Upper lobe of left lung (tissue), 6 donors: ENCODE data around the gene MAFF. TPM values are rescaled to one million over a fixed set of nuclear protein-coding genes. Genes with fewer than 3 reads are reported as not detected.

Experiments
- ATAC-seq, 2 donors: fragments of 200-7000 bp; cut with Tn5 transposase; one replicate each; pipeline ENCODE4 v1.9.1; 2022; ENCODE audit warnings: mild to moderate bottlenecking in 2 of 2, moderate library complexity in 2 of 2; ENCODE audit not compliant: low FRiP score in 2 of 2
- DNase-seq, 2 donors: peaks; one replicate each; pipeline ENCODE4 v3.0.0-alpha.2; 2019 to 2020
- H3K27ac ChIP-seq, 4 donors: fragments of 200-600 bp; sonication (generic); one replicate each; pipeline ENCODE4 v1.5.1; 2016 to 2019
- H3K27me3 ChIP-seq, 4 donors: fragments of 200-600 bp; sonication (generic); one replicate each; pipeline ENCODE4 v1.5.1; 2017 to 2019
- H3K36me3 ChIP-seq, 4 donors: fragments of 200-600 bp; sonication (generic); one replicate each; pipeline ENCODE4 v1.5.1; 2016 to 2019
- H3K4me1 ChIP-seq, 4 donors: fragments of 200-600 bp; sonication (generic); one replicate each; pipeline ENCODE4 v1.5.1; 2018 to 2019
- H3K4me3 ChIP-seq, 4 donors: fragments of 200-600 bp; sonication (generic); one replicate each; pipeline ENCODE4 v1.5.1; 2017 to 2019; ENCODE audit warnings: mild to moderate bottlenecking in 2 of 4, moderate library complexity in 1 of 4
- H3K9me3 ChIP-seq, 4 donors: fragments of 200-600 bp; sonication (generic); one replicate each; pipeline ENCODE4 v1.5.1; 2018 to 2019
- EP300 ChIP-seq, 4 donors: sonication (generic); formaldehyde crosslinking; IDR thresholded peaks; one replicate each; pipeline ENCODE4 v1.5.1; 2017; ENCODE audit warnings: antibody characterized with exemption in 4 of 4, control low read depth in 2 of 4
- POLR2A ChIP-seq, 4 donors: fragments of 450-650 bp; IDR thresholded peaks; one replicate each; pipeline ENCODE4 v1.5.1; 2016 to 2017; ENCODE audit warnings: antibody characterized with exemption in 4 of 4, mild to moderate bottlenecking in 2 of 4
- POLR2AphosphoS5 ChIP-seq, 2 donors: sonication (generic); formaldehyde crosslinking; IDR thresholded peaks; one replicate each; pipeline ENCODE4 v1.5.1; 2017; ENCODE audit warnings: antibody characterized with exemption in 2 of 2
- WGBS, 2 donors: methylation state at CpG; one replicate each; pipeline ENCODE4 v1.1.5; 2017 to 2018; 5-methylcytosine and 5-hydroxymethylcytosine counted together
- total RNA-seq, 6 donors: library from RNA; depleted of rRNA in 4 of 6; stranded (reverse); fragments of >200 nt in 4 of 6; gene quantifications; one replicate each; pipeline versions ENCODE4 v1.1.0 to v1.2.1, GENCODE V29; 2016 to 2021
- TF ChIP-seq, protein P1 (sequence below), 6 experiments: fragments of 450-650 bp in 4 of 6; fragments of 200-600 bp in 2 of 6; sonication (generic) in 2 of 6; IDR thresholded peaks; one replicate each; pipeline ENCODE4 v1.5.1; 2016 to 2019; ENCODE audit warnings: antibody characterized with exemption in 6 of 6
- donor health status: DM: no; HTN: no; CAD: no; lungs with moderate emphysema.
- donor health status: DM: no; HTN: yes; CAD: no; lungs with severe emphysema.

The MAFF gene
- total RNA-seq, 6 donors from 2014 or later, result 25.1 to 75.7 (median 44.5) TPM

DNA sequence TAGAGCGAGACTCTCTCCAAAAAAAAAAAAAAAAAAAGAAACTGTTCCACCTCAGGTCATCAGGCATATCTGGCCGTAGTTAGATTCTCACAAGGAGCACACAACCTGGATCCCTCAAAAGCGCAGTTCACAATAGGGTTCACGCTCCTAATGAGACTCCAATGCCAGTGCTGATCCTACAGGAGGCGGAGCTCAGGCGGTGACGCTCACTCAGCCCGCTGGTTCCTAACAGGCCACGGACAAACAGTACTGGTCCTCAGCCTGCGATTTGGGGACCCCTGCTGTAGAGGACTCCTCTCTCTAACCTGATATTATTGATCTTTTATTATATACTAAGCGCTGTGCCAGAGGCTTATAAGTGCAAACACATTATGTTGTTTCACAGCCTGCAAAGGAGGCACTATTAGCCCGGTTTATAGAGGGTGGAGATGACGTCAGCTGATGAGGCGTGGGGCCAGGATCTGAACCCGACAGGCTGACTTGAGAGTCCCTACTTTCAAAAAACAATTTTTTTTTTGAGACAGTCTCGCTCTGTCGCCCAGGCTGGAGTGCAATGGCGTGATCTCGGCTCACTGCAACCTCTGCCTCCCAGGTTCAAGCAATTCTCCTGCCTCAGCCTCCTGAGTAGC, 4.9 kb upstream of the MAFF start:
- peaks cover 14 to 20% (median 17%) of the 10 kb centered on the region in 4 donors for H3K4me1 ChIP-seq
- no peaks in the 10 kb centered on the region for H3K27me3 ChIP-seq
- WGBS, 2 donors, result 80 to 81% methylated on average over 19 of the region's 19 CpGs
- TF ChIP-seq POLR2A (IDR thresholded peaks at IDR 0.05), result no peak
- TF ChIP-seq, protein P1, sequence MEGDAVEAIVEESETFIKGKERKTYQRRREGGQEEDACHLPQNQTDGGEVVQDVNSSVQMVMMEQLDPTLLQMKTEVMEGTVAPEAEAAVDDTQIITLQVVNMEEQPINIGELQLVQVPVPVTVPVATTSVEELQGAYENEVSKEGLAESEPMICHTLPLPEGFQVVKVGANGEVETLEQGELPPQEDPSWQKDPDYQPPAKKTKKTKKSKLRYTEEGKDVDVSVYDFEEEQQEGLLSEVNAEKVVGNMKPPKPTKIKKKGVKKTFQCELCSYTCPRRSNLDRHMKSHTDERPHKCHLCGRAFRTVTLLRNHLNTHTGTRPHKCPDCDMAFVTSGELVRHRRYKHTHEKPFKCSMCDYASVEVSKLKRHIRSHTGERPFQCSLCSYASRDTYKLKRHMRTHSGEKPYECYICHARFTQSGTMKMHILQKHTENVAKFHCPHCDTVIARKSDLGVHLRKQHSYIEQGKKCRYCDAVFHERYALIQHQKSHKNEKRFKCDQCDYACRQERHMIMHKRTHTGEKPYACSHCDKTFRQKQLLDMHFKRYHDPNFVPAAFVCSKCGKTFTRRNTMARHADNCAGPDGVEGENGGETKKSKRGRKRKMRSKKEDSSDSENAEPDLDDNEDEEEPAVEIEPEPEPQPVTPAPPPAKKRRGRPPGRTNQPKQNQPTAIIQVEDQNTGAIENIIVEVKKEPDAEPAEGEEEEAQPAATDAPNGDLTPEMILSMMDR (IDR thresholded peaks at IDR 0.05), result no peak
- TF ChIP-seq EP300 (IDR thresholded peaks at IDR 0.05), result no peak
- DNase-seq, result no peak
- no peak for ATAC-seq
- H3K9me3 ChIP-seq, result no peaks in the 10 kb centered on the region
- no peak overlapping the region for H3K27ac ChIP-seq
- no peaks in the 10 kb centered on the region for H3K36me3 ChIP-seq
- no peak overlapping the region for H3K4me3 ChIP-seq

DNA sequence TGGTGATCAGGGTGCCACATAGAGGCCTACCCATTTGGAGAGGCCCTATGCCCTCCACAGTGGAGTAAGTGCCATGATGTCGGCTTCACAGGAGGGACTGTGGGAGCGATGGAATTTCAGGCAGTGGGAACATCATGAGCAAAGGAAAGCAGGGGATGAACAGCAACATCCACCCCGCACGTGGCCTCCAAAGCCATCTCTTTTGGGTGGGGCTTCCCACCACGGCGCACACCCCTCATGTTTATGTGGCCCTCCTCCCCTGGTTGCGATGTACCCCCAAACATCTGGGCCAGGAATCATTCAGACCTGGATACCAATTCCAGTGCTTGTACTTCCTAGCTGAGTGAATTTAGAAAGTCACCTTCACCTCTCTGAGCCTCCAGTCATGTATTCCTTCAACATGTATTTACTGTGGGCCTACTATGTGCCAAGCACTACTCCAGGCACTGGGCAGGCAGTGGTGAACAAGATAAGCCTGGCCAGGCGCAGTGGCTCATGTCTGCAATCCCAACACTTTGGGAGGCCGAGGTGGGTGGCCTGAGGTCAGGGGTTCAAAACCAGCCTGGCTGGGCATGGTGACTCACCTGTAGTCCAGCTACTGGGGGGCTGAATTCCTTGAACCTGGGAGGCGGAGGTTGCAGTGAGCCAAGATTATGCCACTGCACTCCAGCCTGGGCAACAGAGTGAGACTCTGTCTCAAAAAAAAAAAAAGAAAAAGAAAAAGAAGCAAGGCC, 1.8 kb upstream of the MAFF start:
- Histone ChIP-seq H3K4me1 (peaks cover 18 to 23% (median 22%) of the 10 kb centered on the region in 4 donors), H3K9me3 (no peaks in the 10 kb centered on the region), H3K36me3 (no peaks in the 10 kb centered on the region), H3K4me3 (no peak overlapping the region), H3K27me3 (no peaks in the 10 kb centered on the region), H3K27ac (no peak overlapping the region)
- DNase-seq (no peak), ATAC-seq (no peak)
- TF ChIP-seq EP300 (IDR thresholded peaks at IDR 0.05) (no peak), POLR2AphosphoS5 (IDR thresholded peaks at IDR 0.05) (no peak), POLR2A (IDR thresholded peaks at IDR 0.05) (no peak)
- TF ChIP-seq, protein P1 (IDR thresholded peaks at IDR 0.05), result no peak
- 82 to 86% methylated on average over 10 of the region's 10 CpGs for WGBS, 2 donors

DNA sequence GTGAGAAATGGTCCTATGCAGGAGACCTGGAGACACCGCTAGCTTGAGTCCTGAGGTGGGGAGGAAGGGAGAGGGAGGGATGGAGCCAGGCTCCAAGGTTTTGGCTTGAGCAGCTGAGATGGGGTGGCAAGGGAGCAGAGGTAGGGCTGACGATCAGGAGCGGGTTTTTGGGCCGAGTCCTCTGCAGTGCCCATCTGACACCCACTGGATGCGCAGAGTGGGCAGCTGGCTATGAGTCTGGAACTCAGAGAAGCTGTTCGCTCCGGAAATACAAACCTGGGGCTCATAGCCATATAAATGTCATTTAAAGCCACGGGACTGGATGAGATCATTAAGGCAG, 453 bp upstream of the MAFF start:
- no peak for TF ChIP-seq EP300 (IDR thresholded peaks at IDR 0.05)
- TF ChIP-seq POLR2AphosphoS5 (IDR thresholded peaks at IDR 0.05), result no peak
- no peak for TF ChIP-seq POLR2A (IDR thresholded peaks at IDR 0.05)
- TF ChIP-seq, protein P1 (IDR thresholded peaks at IDR 0.05), result no peak
- Histone ChIP-seq H3K27me3 (no peaks in the 10 kb centered on the region), H3K27ac (peak overlapping the region; percentile 96 to 99 (median 98)), H3K9me3 (no peaks in the 10 kb centered on the region), H3K36me3 (no peaks in the 10 kb centered on the region), H3K4me3 (peak overlapping the region in 3 of 4 donors; percentile 70 to 88 (median 87)), H3K4me1 (peaks cover 20 to 29% (median 27%) of the 10 kb centered on the region in 4 donors)
- DNase-seq (no peak), ATAC-seq (no peak)
- 27 to 28% methylated on average over 7 to 8 of the region's 8 CpGs for WGBS, 2 donors

DNA sequence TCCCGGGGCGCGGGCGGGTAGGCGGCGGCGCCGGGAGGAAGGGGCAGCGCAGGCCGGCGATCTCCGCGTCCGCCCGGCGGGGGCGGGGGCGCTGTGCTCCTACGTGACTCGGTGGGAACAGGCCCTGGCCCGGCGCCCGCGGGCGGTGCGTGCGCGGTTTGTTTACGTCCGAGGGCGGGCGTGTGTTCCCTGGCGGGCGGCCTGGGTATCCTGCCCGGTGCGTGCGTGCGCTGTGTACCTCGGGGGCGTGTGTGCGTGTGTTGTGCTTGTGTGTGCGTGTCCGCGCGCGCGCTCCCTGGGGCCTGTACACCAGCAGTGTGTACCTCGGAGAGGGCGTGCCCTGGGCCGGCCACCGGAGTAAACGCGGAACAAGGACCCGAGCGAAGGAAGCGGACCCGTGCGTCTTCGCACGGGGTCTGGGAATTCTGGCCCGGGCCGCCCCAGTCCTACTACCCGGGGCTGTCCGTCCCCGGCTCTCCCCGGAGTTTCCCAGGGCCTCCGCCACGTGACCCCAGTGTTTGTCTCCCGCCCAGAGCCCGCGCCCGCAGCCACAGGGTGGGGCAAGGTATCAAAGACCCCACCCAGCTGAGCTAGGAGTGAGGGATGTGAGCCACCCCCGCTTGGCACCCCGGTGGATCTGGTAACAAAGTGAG, 769 bp downstream of the MAFF start:
- H3K27me3 ChIP-seq, result no peaks in the 10 kb centered on the region
- peak overlapping the region; percentile 96 to 99 (median 98) for H3K27ac ChIP-seq
- DNase-seq (peak; percentile 90 to 98), ATAC-seq (peak; percentile 74 to 87)
- TF ChIP-seq, protein P1 (IDR thresholded peaks at IDR 0.05), result peak; percentile 30 to 79 (median 54)
- TF ChIP-seq EP300 (IDR thresholded peaks at IDR 0.05) (peak in 3 of 4 donors; percentile 74 to 98 (median 96)), POLR2A (IDR thresholded peaks at IDR 0.05) (peak in 2 of 4 donors; percentile 24 to 41), POLR2AphosphoS5 (IDR thresholded peaks at IDR 0.05) (peak; percentile 89 to 90)
- H3K36me3 ChIP-seq, result no peaks in the 10 kb centered on the region
- WGBS, 2 donors, result 0% methylated on average over 55 of the region's 74 CpGs; no CpG with 5 or more reads in 1 of the 2 donors
- H3K4me1 ChIP-seq, result peaks cover 20 to 29% (median 27%) of the 10 kb centered on the region in 4 donors
- H3K9me3 ChIP-seq, result no peaks in the 10 kb centered on the region
- peak overlapping the region; percentile 60 to 88 (median 78) for H3K4me3 ChIP-seq
